Measurements from ENCODE around the gene RLF. TPM values are rescaled to one million over a fixed set of nuclear protein-coding genes. Genes with fewer than 3 reads are reported as not detected.

Gene RLF
- total RNA-seq, 1 experiment from 2014 or later: 19.6 TPM

- Histone ChIP-seq H3K27me3 (ENCODE audit: control insufficient read depth, insufficient read depth, low read length) (no peaks in the 10 kb centered on the region), H3K36me3 (replicated peaks; ENCODE audit: control insufficient read depth, insufficient read depth, low read length) (peaks cover 1% of the 10 kb centered on the region; the same call in 1 of the 2 replicates), H3K4me3 (ENCODE audit: insufficient read depth, low read depth, low read length) (no peak overlapping the region)
- DNase-seq: no peak
Measured at GRCh38 chr1:40240390-40240789, 79.2 kb downstream of the RLF start.

DNA sequence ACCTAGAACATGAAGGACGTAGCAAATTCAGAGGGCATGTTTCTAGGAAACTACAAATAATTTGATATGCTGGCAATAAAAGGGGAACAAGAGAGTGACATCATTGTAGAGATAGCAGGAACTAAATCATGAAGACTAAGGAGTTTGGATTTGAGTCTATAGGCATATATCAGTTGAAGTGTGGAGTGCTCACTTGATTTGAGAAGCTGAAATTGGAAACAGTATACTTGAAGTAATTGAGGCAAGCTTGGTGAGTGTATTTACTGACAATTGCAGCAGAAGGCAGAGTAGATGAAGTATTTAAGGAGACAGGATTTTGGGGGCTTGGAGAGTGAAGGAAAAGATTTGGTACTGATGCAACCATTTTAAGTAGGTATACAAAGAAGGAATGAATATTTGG, 80.2 kb downstream of the RLF start:
- DNase-seq: no peak
- H3K27me3 ChIP-seq (ENCODE audit: control insufficient read depth, insufficient read depth, low read length): no peaks in the 10 kb centered on the region
- no peaks in the 10 kb centered on the region for H3K36me3 ChIP-seq (replicated peaks; ENCODE audit: control insufficient read depth, insufficient read depth, low read length)
- H3K4me3 ChIP-seq (ENCODE audit: insufficient read depth, low read depth, low read length): no peak overlapping the region

DNA sequence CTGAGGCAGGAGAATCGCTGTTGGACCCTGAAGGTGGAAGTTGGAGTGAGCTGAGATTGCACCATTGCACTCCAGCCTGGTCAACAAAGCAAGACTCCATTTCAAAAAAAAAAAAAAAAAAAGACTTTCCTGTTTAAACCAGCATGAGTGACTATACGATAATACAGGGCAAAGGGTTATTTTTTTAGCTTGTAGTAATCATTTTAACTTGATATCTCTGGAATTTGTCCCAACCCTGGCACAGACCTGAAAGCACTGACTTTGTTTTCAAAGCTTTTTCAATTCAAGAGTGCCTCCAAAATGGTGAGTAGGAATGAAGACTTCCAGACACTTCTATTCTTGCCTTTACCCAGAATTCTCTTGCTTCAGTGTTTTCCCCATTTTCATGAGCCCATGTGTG, 82.2 kb downstream of the RLF start:
- no peak for DNase-seq
- no peaks in the 10 kb centered on the region for H3K36me3 ChIP-seq (replicated peaks; ENCODE audit: control insufficient read depth, insufficient read depth, low read length)

DNA sequence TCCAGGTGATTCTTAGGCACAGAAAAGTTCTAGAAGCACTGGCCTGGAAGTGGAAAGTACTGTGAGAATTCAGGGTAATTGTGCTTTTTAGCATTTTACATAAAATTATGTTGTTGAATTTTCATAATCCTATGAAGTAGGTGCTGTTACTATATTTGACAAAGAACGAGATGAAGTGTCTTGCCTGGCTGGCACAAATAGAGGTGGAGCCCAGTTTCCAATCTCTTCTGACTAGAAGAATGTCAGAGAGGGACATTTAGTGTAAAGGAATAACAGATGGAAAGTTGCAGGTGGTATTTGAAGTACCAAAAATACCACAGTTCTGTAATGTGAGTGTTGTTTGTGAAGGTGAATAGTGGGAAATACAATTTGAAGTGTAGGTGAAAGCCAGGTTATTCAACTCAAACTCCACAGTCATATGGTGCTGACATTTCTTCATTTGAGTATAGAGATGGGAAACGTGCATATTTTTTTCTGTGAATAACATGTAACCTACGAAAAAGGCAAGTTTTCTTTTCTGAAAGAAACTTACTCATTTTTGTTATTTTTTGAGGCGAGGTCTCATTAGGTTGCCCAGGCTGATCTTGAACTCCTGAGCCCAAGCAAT, 83.1 kb downstream of the RLF start:
- H3K27me3 ChIP-seq (ENCODE audit: control insufficient read depth, insufficient read depth, low read length): no peaks in the 10 kb centered on the region
- DNase-seq: no peak
- H3K4me3 ChIP-seq (ENCODE audit: insufficient read depth, low read depth, low read length): no peak overlapping the region
- H3K36me3 ChIP-seq (replicated peaks; ENCODE audit: control insufficient read depth, insufficient read depth, low read length): no peaks in the 10 kb centered on the region

More for the DNA sequence above, 82.2 kb downstream of the RLF start:
- H3K27me3 ChIP-seq (ENCODE audit: control insufficient read depth, insufficient read depth, low read length): no peaks in the 10 kb centered on the region
- no peak overlapping the region for H3K4me3 ChIP-seq (ENCODE audit: insufficient read depth, low read depth, low read length)

GRCh38 chr1:40245686-40246085, 84.5 kb downstream of the RLF start:
- Histone ChIP-seq H3K4me3 (ENCODE audit: insufficient read depth, low read depth, low read length) (no peak overlapping the region), H3K36me3 (replicated peaks; ENCODE audit: control insufficient read depth, insufficient read depth, low read length) (no peaks in the 10 kb centered on the region), H3K27me3 (ENCODE audit: control insufficient read depth, insufficient read depth, low read length) (no peaks in the 10 kb centered on the region)
- no peak for DNase-seq

DNA sequence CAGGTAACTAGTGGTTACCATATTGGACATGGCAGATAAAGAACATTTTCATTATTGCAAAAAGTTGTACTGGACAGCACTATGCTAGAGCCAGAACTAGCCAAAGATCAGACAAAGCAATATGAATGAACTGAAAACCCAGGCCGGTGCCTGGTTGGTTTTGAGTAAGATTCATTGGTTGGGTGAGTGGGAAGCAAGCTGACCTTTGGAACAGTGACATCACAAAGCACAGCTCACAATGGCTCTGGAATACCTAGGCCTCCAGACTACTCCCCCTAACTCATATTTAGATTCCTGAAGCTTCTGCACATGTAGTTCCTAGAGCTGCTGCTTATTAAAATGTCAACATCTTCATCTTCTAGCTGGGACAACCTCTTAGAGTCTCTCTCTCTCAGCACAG, 86.5 kb downstream of the RLF start, which contains the start of gene TMCO2:
TSS of gene TMCO2 (plus strand) at position 283 of the 400 bp plus-strand sequence. CDS start at position 340, 57 bp downstream.
- DNase-seq: no peak
- no peaks in the 10 kb centered on the region for H3K36me3 ChIP-seq (replicated peaks; ENCODE audit: control insufficient read depth, insufficient read depth, low read length)
- no peaks in the 10 kb centered on the region for H3K27me3 ChIP-seq (ENCODE audit: control insufficient read depth, insufficient read depth, low read length)
- no peak within 1 kb of the TSS for H3K4me3 ChIP-seq (ENCODE audit: insufficient read depth, low read depth, low read length)

DNA sequence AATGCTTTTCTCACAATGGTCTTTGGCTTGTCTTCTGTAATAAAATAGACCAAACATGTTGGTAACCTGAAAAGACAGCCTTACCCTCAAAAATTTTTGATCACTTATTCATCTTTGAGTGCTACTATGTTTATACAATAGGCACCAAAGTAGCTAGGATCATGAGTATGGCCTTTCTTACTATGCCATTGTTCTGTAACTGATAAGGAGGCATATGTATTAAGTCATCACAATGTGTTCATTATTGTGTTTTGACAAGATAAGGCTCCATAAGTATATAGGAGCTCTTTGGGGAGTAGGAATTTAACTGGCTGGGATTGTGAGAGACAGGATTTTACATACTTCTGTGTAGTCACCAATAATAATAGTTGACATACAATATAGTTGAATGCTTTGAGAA, 87.2 kb downstream of the RLF start:
- H3K27me3 ChIP-seq (ENCODE audit: control insufficient read depth, insufficient read depth, low read length): no peaks in the 10 kb centered on the region
- no peak for DNase-seq

DNA sequence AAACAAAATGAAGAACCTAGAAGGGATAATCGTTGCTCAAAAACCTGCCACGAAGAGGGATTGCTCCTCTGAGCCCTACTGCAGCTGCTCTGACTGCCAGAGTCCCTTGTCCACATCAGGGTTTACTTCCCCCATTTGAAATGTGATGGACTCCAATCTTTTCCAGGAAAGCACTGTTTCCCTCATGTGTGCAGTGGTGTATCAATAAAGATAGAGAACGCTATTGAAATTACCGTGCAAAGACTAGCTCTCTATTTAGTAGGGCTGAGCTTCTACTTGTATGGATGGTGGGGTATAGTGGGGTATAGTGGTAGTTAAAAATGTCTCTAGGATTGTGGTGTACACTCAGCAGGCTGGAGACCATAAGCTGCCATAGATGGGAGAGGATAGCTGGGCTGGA, 90.3 kb downstream of the RLF start:
- Histone ChIP-seq H3K27me3 (ENCODE audit: control insufficient read depth, insufficient read depth, low read length) (no peaks in the 10 kb centered on the region), H3K36me3 (replicated peaks; ENCODE audit: control insufficient read depth, insufficient read depth, low read length) (no peaks in the 10 kb centered on the region), H3K4me3 (ENCODE audit: insufficient read depth, low read depth, low read length) (no peak overlapping the region)
- no peak for DNase-seq

More for the DNA sequence above, 87.2 kb downstream of the RLF start:
- H3K4me3 ChIP-seq (ENCODE audit: insufficient read depth, low read depth, low read length): no peak overlapping the region
- H3K36me3 ChIP-seq (replicated peaks; ENCODE audit: control insufficient read depth, insufficient read depth, low read length): no peaks in the 10 kb centered on the region

DNA sequence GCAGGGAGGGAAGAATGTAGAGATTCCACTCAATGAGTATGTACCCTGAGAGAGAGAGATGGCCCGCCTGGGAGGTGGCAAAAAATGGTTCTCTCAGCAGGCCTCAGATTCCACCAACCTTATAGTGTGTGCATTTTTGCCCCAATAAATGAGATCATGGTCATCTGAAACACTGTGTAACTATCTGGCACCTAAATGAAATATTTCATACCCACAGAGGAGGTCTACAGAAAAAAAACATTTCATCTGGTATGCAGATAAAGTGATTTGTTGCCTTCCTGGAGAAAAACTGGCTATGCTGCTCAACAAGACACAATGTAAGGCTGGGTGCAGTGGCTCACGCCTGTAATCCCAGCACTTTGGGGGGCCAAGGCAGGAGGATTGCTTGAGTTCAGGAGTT, 91.4 kb downstream of the RLF start:
- DNase-seq: no peak
- Histone ChIP-seq H3K4me3 (ENCODE audit: insufficient read depth, low read depth, low read length) (no peak overlapping the region), H3K27me3 (ENCODE audit: control insufficient read depth, insufficient read depth, low read length) (no peaks in the 10 kb centered on the region), H3K36me3 (replicated peaks; ENCODE audit: control insufficient read depth, insufficient read depth, low read length) (no peaks in the 10 kb centered on the region)

GRCh38 chr1:40255231-40255630, 94.0 kb downstream of the RLF start:
- Histone ChIP-seq H3K27me3 (ENCODE audit: control insufficient read depth, insufficient read depth, low read length) (no peaks in the 10 kb centered on the region), H3K4me3 (ENCODE audit: insufficient read depth, low read depth, low read length) (no peak overlapping the region), H3K36me3 (replicated peaks; ENCODE audit: control insufficient read depth, insufficient read depth, low read length) (peaks cover 1% of the 10 kb centered on the region; the same call in 1 of the 2 replicates)
- no peak for DNase-seq

DNA sequence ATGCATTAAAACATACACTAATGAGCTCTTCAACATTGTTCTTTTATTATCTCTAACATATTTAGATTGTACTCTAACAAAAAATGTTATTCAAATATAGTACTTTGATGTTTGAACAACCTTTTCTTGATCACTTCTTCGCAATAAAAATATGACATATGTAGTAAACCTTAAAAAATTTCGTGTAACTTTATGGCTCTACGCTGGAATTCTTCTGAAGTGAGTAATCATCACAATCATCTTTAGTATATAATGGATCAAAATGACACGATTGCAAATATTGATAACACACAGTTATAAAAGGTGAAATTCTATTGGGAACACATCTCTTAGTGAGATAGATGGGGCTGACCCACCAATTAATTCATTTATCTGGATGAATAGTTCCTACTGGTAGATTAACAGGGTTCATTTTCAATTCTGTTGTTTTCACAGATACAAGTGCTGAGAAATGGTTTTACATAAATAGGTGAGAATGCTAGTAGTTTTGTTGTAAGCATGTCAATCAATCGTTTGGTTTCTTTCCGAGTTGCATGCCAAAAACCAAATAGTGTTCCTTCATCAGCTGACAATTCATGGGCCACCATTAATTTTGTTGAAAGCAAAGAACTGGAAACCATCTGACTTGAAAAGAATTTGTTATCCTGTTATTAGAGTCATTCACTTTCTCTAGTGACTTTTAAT, 95.4 kb downstream of the RLF start:
- H3K4me3 ChIP-seq (ENCODE audit: insufficient read depth, low read depth, low read length): peak overlapping the region; percentile 98
- H3K36me3 ChIP-seq (replicated peaks; ENCODE audit: control insufficient read depth, insufficient read depth, low read length): peaks cover 3% of the 10 kb centered on the region
- no peak for DNase-seq
- no peaks in the 10 kb centered on the region for H3K27me3 ChIP-seq (ENCODE audit: control insufficient read depth, insufficient read depth, low read length)

DNA sequence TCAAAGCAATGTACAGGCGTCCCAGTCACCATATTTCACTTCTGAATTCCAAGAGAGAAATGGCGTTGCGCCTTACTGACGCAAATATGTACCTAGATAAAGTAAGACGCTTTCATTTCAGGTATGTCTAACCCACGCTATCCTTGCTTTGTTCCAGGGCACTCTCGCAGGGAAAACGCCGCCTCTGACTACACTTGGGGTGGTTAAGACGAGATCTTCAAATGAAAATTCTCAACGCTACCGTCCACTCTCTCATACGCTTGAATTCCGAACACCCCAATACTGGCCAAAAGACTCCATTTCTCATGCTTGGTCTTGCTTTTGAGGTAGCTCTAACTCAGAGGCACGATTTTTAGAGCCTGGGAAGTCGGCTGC, 96.1 kb downstream of the RLF start:
- DNase-seq: no peak
- no peaks in the 10 kb centered on the region for H3K27me3 ChIP-seq (ENCODE audit: control insufficient read depth, insufficient read depth, low read length)
- peak overlapping the region; percentile 98 for H3K4me3 ChIP-seq (ENCODE audit: insufficient read depth, low read depth, low read length)
- H3K36me3 ChIP-seq (replicated peaks; ENCODE audit: control insufficient read depth, insufficient read depth, low read length): peaks cover 6% of the 10 kb centered on the region

- H3K4me3 ChIP-seq (ENCODE audit: insufficient read depth, low read depth, low read length): peak within 1 kb of the TSS; percentile 98
- peaks cover 8% of the 10 kb centered on the region for H3K36me3 ChIP-seq (replicated peaks; ENCODE audit: control insufficient read depth, insufficient read depth, low read length)
- no peaks in the 10 kb centered on the region for H3K27me3 ChIP-seq (ENCODE audit: control insufficient read depth, insufficient read depth, low read length)
- DNase-seq: peak; percentile 92
Measured at GRCh38 chr1:40257688-40258444, 96.7 kb downstream of the RLF start, which contains the start of gene ZMPSTE24. Gene ZMPSTE24, plus strand, starts transcription at chr1:40258236. Its CDS starts 36 bp downstream, at chr1:40258272.

DNA sequence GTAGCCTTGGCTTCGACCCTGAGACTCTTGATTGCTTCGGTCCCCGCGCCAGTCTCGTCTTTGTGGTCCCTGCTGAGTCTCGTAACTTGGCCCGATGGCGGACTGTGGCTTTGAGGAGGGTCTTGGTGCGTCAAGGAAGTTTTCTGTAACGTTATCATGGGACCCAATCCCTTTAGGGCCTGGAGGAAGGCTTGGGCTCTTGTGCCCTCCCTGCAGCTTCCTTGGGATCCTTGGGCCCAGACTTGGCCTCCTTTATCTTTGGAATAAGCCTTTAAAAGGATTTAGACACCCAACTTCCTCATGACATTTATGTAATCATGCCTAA, 97.2 kb downstream of the RLF start:
- H3K27me3 ChIP-seq (ENCODE audit: control insufficient read depth, insufficient read depth, low read length): no peaks in the 10 kb centered on the region
- DNase-seq: peak; percentile 47

DNA sequence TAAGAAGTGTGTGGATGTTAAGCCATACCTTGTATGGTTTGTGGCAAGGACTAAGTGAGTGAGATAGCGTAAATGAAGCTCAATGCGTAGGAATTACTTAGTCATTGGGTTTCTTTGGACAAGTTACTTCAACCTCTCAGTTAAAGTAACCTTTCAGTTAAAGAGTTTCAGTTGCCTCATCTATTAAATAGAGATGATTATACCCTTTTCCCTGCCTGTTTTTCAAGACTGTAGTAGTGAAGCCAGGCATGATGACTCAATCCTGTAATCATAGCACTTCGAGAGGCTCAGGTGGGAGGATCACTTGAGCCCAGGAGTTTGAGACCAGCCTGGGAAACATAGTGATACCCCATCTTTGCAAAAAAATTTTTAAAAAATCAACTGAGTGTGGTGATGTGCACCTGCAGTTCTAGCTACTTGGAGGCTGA, 103.2 kb downstream of the RLF start:
- H3K27me3 ChIP-seq (ENCODE audit: control insufficient read depth, insufficient read depth, low read length): no peaks in the 10 kb centered on the region
- H3K36me3 ChIP-seq (replicated peaks; ENCODE audit: control insufficient read depth, insufficient read depth, low read length): peaks cover 14% of the 10 kb centered on the region
- no peak overlapping the region for H3K4me3 ChIP-seq (ENCODE audit: insufficient read depth, low read depth, low read length)
- no peak for DNase-seq

More for the DNA sequence above, 97.2 kb downstream of the RLF start:
- peaks cover 10% of the 10 kb centered on the region for H3K36me3 ChIP-seq (replicated peaks; ENCODE audit: control insufficient read depth, insufficient read depth, low read length)
- peak overlapping the region; percentile 98 for H3K4me3 ChIP-seq (ENCODE audit: insufficient read depth, low read depth, low read length)
